Vagina (tissue), 2 donors: ENCODE measurements around the gene ENPP6.
A peak's percentile ranks its signal among the peaks of the same experiment; 100 is the strongest.

Experiments
- CTCF ChIP-seq, 3 experiments: fragments of 450-650 bp in 2 of 3; fragments of 200-600 bp in 1 of 3; sonication (generic) in 1 of 3; IDR thresholded peaks; one replicate each; pipeline ENCODE4 v1.5.1; 2017 to 2019; ENCODE audit warnings: antibody characterized with exemption in 3 of 3, mild to moderate bottlenecking in 2 of 3, moderate library complexity in 2 of 3
- POLR2A ChIP-seq, 2 donors: fragments of 450-650 bp; IDR thresholded peaks; one replicate each; pipeline ENCODE4 v1.6.1; 2017; ENCODE audit warnings: antibody characterized with exemption in 2 of 2, mild to moderate bottlenecking in 2 of 2, moderate library complexity in 2 of 2
- POLR2AphosphoS5 ChIP-seq, 2 donors: sonication (generic); formaldehyde crosslinking; IDR thresholded peaks; one replicate each; pipeline ENCODE4 v1.9.0; 2017; ENCODE audit warnings: antibody characterized with exemption in 2 of 2, mild to moderate bottlenecking in 2 of 2, low read depth in 1 of 2; ENCODE audit not compliant: insufficient read depth in 1 of 2

- TF ChIP-seq CTCF (IDR thresholded peaks at IDR 0.05) (peak in 2 of 3 experiments; percentile 38 to 45), POLR2A (IDR thresholded peaks at IDR 0.05) (no peak), POLR2AphosphoS5 (IDR thresholded peaks at IDR 0.05; ENCODE audit: insufficient read depth in 1 of 2, low read depth in 1 of 2) (no peak)
Observed at GRCh38 chr4:184163813-184164212, 53.9 kb downstream of the ENPP6 start.
